RWPE2 (cell line): ENCODE results near the gene TOM1L2.

Source experiments
- ATAC-seq: fragments of 200-7000 bp; cut with Tn5 transposase; 3 replicates; pipeline ENCODE4 v1.9.1; 2021; ENCODE audit warnings: low read depth
- DNase-seq: peaks from one replicate; pipeline ENCODE4 v3.0.0-alpha.2; 2020; ENCODE audit warnings: low spot score
- H3K27ac ChIP-seq: fragments of 450-650 bp; 2 replicates; pipeline ENCODE4 v1.5.1; 2017; ENCODE audit warnings: mild to moderate bottlenecking; ENCODE audit not compliant: poor library complexity, severe bottlenecking
- H3K27me3 ChIP-seq: fragments of 250-450 bp; sonication (Bioruptor Pico); 2 replicates; pipeline ENCODE4 v1.5.1; 2021; ENCODE audit warnings: mild to moderate bottlenecking, moderate library complexity; ENCODE audit not compliant: insufficient read depth, poor library complexity, severe bottlenecking
- H3K36me3 ChIP-seq: fragments of 250-450 bp; sonication (Bioruptor Pico); 2 replicates; pipeline ENCODE4 v1.5.1; 2020; ENCODE audit warnings: low read depth, mild to moderate bottlenecking, moderate library complexity
- H3K4me1 ChIP-seq: fragments of 250-450 bp; sonication (Bioruptor Pico); 2 replicates; pipeline ENCODE4 v1.5.1; 2021; ENCODE audit warnings: mild to moderate bottlenecking, moderate library complexity; ENCODE audit not compliant: insufficient read depth, poor library complexity, severe bottlenecking
- H3K4me3 ChIP-seq: fragments of 250-450 bp; sonication (Bioruptor Pico); 2 replicates; pipeline ENCODE4 v1.5.1; 2021; ENCODE audit warnings: mild to moderate bottlenecking, moderate library complexity; ENCODE audit not compliant: severe bottlenecking
- H3K9me3 ChIP-seq: fragments of 250-450 bp; sonication (Bioruptor Pico); 2 replicates; pipeline ENCODE4 v1.5.1; 2021; ENCODE audit warnings: mild to moderate bottlenecking, moderate library complexity; ENCODE audit not compliant: severe bottlenecking
- CTCF ChIP-seq: fragments of 450-650 bp; IDR thresholded peaks from one replicate; pipeline ENCODE4 v1.5.1; 2017; ENCODE audit warnings: mild to moderate bottlenecking, moderate library complexity; ENCODE audit not compliant: poor library complexity, severe bottlenecking

The TOM1L2 gene

GRCh38 chr17:17982801-17983200, 10.6 kb upstream of the TOM1L2 start:
- no peak for DNase-seq
- TF ChIP-seq CTCF = no peak
- Histone ChIP-seq H3K27ac (no peak overlapping the region), H3K36me3 (no peaks in the 10 kb centered on the region), H3K9me3 (no peaks in the 10 kb centered on the region), H3K4me1 (no peaks in the 10 kb centered on the region), H3K27me3 (no peaks in the 10 kb centered on the region), H3K4me3 (no peak overlapping the region)
- no peak for ATAC-seq

- no peak for TF ChIP-seq CTCF
- no peak overlapping the region for H3K4me3 ChIP-seq
- no peaks in the 10 kb centered on the region for H3K9me3 ChIP-seq
- H3K36me3 ChIP-seq = no peaks in the 10 kb centered on the region
- ATAC-seq (no peak), DNase-seq (no peak)
- no peaks in the 10 kb centered on the region for H3K4me1 ChIP-seq
- no peak overlapping the region for H3K27ac ChIP-seq
- no peaks in the 10 kb centered on the region for H3K27me3 ChIP-seq
These were observed 9.1 kb upstream of the TOM1L2 start for GRCh38 chr17:17981330-17981729.

GRCh38 chr17:17979778-17980177, 7.6 kb upstream of the TOM1L2 start:
- H3K27me3 ChIP-seq = no peaks in the 10 kb centered on the region
- no peaks in the 10 kb centered on the region for H3K9me3 ChIP-seq
- H3K4me3 ChIP-seq = no peak overlapping the region
- DNase-seq = no peak
- no peaks in the 10 kb centered on the region for H3K36me3 ChIP-seq
- H3K27ac ChIP-seq = no peak overlapping the region
- ATAC-seq = no peak
- H3K4me1 ChIP-seq = no peaks in the 10 kb centered on the region
- TF ChIP-seq CTCF = no peak

GRCh38 chr17:17978481-17979424, 6.6 kb upstream of the TOM1L2 start:
- Histone ChIP-seq H3K9me3 (no peaks in the 10 kb centered on the region), H3K36me3 (no peaks in the 10 kb centered on the region), H3K4me3 (no peak overlapping the region), H3K27me3 (no peaks in the 10 kb centered on the region), H3K27ac (no peak overlapping the region), H3K4me1 (no peaks in the 10 kb centered on the region)
- ATAC-seq = no peak
- DNase-seq = no peak
- TF ChIP-seq CTCF = no peak
